GM23338 (cell line): ENCODE results near the gene FBXW11. TPM values are rescaled to one million over a fixed set of nuclear protein-coding genes. Genes with fewer than 3 reads are reported as not detected.
A peak's percentile ranks its signal among the peaks of the same experiment; 100 is the strongest.

ENCODE experiments used
- ATAC-seq: fragments of 200-7000 bp; cut with Tn5 transposase; 3 replicates; pipeline ENCODE4 v1.9.1; 2020
- DNase-seq: peaks from one replicate; pipeline ENCODE4 v3.0.0-alpha.2; 2015; ENCODE audit warnings: low spot score
- H2AFZ ChIP-seq: fragments of 200-600 bp; sonication (generic); 2 replicates; pipeline ENCODE4 v1.8.0; 2016; ENCODE audit warnings: antibody characterized with exemption, mild to moderate bottlenecking, moderate library complexity
- H3F3A ChIP-seq: fragments of 200-600 bp; sonication (generic); replicated peaks from 2 replicates; pipeline ENCODE4 v1.8.0; 2017; ENCODE audit warnings: antibody characterized with exemption, mixed run types, low read depth
- H3K27ac ChIP-seq: fragments of 200-600 bp; sonication (generic); 2 replicates; pipeline ENCODE4 v1.6.1; 2016; ENCODE audit warnings: low read depth
- H3K27me3 ChIP-seq: fragments of 200-600 bp; sonication (generic); 2 replicates; pipeline ENCODE4 v1.8.0; 2016; ENCODE audit warnings: mild to moderate bottlenecking, mixed run types, moderate library complexity; ENCODE audit not compliant: insufficient read depth
- H3K36me3 ChIP-seq: fragments of 200-600 bp; sonication (generic); 2 replicates; pipeline ENCODE4 v1.8.0; 2016; ENCODE audit warnings: mild to moderate bottlenecking; ENCODE audit not compliant: insufficient read depth
- H3K4me1 ChIP-seq: fragments of 200-600 bp; sonication (generic); 2 replicates; pipeline ENCODE4 v1.8.0; 2016; ENCODE audit warnings: mild to moderate bottlenecking, moderate library complexity; ENCODE audit not compliant: insufficient read depth
- H3K4me2 ChIP-seq: fragments of 200-600 bp; sonication (generic); 2 replicates; pipeline ENCODE4 v1.7.1; 2017; ENCODE audit warnings: mixed run types
- H3K4me3 ChIP-seq: fragments of 200-600 bp; sonication (generic); 2 replicates; pipeline ENCODE4 v1.6.1; 2016; ENCODE audit warnings: mixed run types
- H3K79me2 ChIP-seq: fragments of 200-600 bp; sonication (generic); replicated peaks from 2 replicates; pipeline ENCODE4 v1.8.0; 2017; ENCODE audit warnings: mild to moderate bottlenecking; ENCODE audit not compliant: insufficient read depth
- H3K9me2 ChIP-seq: fragments of 200-600 bp; sonication (generic); 2 replicates; pipeline ENCODE4 v1.8.0; 2017; ENCODE audit not compliant: insufficient read depth
- H4K20me1 ChIP-seq: fragments of 200-600 bp; sonication (generic); replicated peaks from 2 replicates; pipeline ENCODE4 v1.8.0; 2017; ENCODE audit warnings: mild to moderate bottlenecking; ENCODE audit not compliant: insufficient read depth
- H3K27ac Mint-ChIP-seq: 2 replicates; pipeline ENCODE4 v1.8.0; 2020; ENCODE audit warnings: inconsistent platforms, mild to moderate bottlenecking, moderate library complexity, mixed read lengths
- H3K27me3 Mint-ChIP-seq: 3 replicates; pipeline ENCODE4 v1.8.0; 2022; ENCODE audit warnings: low read depth, mild to moderate bottlenecking, moderate library complexity, mixed read lengths, inconsistent platforms; ENCODE audit not compliant: insufficient read depth, poor library complexity
- H3K36me3 Mint-ChIP-seq: 3 replicates; pipeline ENCODE4 v1.8.0; 2021; ENCODE audit warnings: low read depth, mild to moderate bottlenecking, inconsistent platforms, moderate library complexity, mixed read lengths
- H3K4me1 Mint-ChIP-seq: 3 replicates; pipeline ENCODE4 v1.8.0; 2020; ENCODE audit warnings: mild to moderate bottlenecking, inconsistent platforms, mixed read lengths
- H3K4me3 Mint-ChIP-seq: 3 replicates; pipeline ENCODE4 v1.8.0; 2021; ENCODE audit warnings: moderate library complexity, mild to moderate bottlenecking, inconsistent platforms, mixed read lengths
- H3K9me3 Mint-ChIP-seq: 3 replicates; pipeline ENCODE4 v1.8.0; 2020; ENCODE audit warnings: moderate library complexity, mild to moderate bottlenecking, inconsistent platforms, mixed read lengths
- CTCF ChIP-seq, 2 experiments: fragments of 200-600 bp in 1 of 2; sonication (generic) in 1 of 2; conservative IDR thresholded peaks; 2 replicates each; pipeline versions ENCODE4 v1.5.1 to v1.6.1; 2016 to 2017; ENCODE audit warnings: antibody characterized with exemption in 2 of 2, low read depth in 2 of 2, mild to moderate bottlenecking in 2 of 2, moderate library complexity in 1 of 2
- EZH2 ChIP-seq: fragments of 200-600 bp; sonication (generic); IDR thresholded peaks from one replicate; pipeline ENCODE4 v1.8.0; 2017; ENCODE audit warnings: antibody characterized with exemption, mild to moderate bottlenecking, low read depth; ENCODE audit not compliant: unreplicated experiment
- EZH2phosphoT487 ChIP-seq: fragments of 200-600 bp; sonication (generic); IDR thresholded peaks from one replicate; pipeline ENCODE4 v1.8.1; 2018; ENCODE audit warnings: antibody characterized with exemption; ENCODE audit not compliant: unreplicated experiment
- POLR2AphosphoS5 ChIP-seq: IDR thresholded peaks from 2 replicates; pipeline ENCODE4 v1.6.1; 2016; ENCODE audit warnings: antibody characterized with exemption, low read depth
- REST ChIP-seq: IDR thresholded peaks from one replicate; pipeline ENCODE4 v1.6.1; 2018; ENCODE audit warnings: antibody characterized with exemption; ENCODE audit not compliant: unreplicated experiment
- ZNF331 ChIP-seq: fragments of 250-450 bp; sonication (Bioruptor Pico); IDR thresholded peaks from 2 replicates; pipeline ENCODE4 v1.5.0; 2020; ENCODE audit warnings: low read depth, mild to moderate bottlenecking, moderate library complexity
- ZNF462 ChIP-seq: fragments of 250-450 bp; sonication (Bioruptor Pico); IDR thresholded peaks from 2 replicates; pipeline ENCODE4 v1.5.0; 2020; ENCODE audit warnings: mild to moderate bottlenecking, moderate library complexity
- polyA plus RNA-seq: library from polyadenylated mRNA; unstranded; fragments of >200 nt; fragmentation: Nextera tagmentation; extraction: Ambion mirVana; gene quantifications from 2 replicates; pipeline ENCODE4 v1.2.1, GENCODE V29; 2016
- total RNA-seq: library from RNA; depleted of rRNA; stranded (reverse); fragments of >200 nt; shearing (Covaris generic); gene quantifications from 2 replicates; pipeline ENCODE4 v1.2.3, GENCODE V29; 2014
- TF ChIP-seq, protein P1 (sequence below): IDR thresholded peaks from 2 replicates; pipeline ENCODE4 v1.6.1; 2016; ENCODE audit warnings: antibody characterized with exemption

The FBXW11 gene
- total and polyA plus RNA-seq, 2 experiments from 2014 or later: 45.0 to 88.0 TPM

- Mint-ChIP-seq H3K9me3 (no peaks in the 10 kb centered on the region), H3K27ac (peak overlapping the region; percentile 26; the same call in 1 of the 2 replicates), H3K4me3 (no peak overlapping the region), H3K27me3 (peaks cover 3% of the 10 kb centered on the region), H3K4me1 (peaks cover 57% of the 10 kb centered on the region), H3K36me3 (peaks cover under 1% of the 10 kb centered on the region; the same call in 1 of the 3 replicates)
- Histone ChIP-seq H3K9me2 (no peaks in the 10 kb centered on the region), H3K27ac (0 out of 2 replicates have a peak overlapping the region, but pooled peaks have one; percentile 21), H4K20me1 (peaks cover 61% of the 10 kb centered on the region), H3K79me2 (peaks cover 99% of the 10 kb centered on the region), H2AFZ (no peak overlapping the region), H3F3A (no peaks in the 10 kb centered on the region), H3K4me2 (peak overlapping the region; percentile 40; the same call in 1 of the 2 replicates), H3K4me3 (no peak overlapping the region), H3K27me3 (no peaks in the 10 kb centered on the region), H3K36me3 (no peaks in the 10 kb centered on the region), H3K4me1 (peaks cover 53% of the 10 kb centered on the region)
- DNase-seq (no peak), ATAC-seq (no peak)
- TF ChIP-seq POLR2AphosphoS5 (no peak), EZH2 (no peak), CTCF (conservative IDR thresholded peaks at IDR 0.05; ENCODE audit: low read depth in 2 of 2) (no peak), REST (no peak)
- TF ChIP-seq, protein P1, sequence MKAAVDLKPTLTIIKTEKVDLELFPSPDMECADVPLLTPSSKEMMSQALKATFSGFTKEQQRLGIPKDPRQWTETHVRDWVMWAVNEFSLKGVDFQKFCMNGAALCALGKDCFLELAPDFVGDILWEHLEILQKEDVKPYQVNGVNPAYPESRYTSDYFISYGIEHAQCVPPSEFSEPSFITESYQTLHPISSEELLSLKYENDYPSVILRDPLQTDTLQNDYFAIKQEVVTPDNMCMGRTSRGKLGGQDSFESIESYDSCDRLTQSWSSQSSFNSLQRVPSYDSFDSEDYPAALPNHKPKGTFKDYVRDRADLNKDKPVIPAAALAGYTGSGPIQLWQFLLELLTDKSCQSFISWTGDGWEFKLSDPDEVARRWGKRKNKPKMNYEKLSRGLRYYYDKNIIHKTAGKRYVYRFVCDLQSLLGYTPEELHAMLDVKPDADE: no peak
Measured at GRCh38 chr5:171956314-171956713, 50.1 kb downstream of the FBXW11 start.

GRCh38 chr5:171955761-171956160 lies 50.7 kb downstream of the FBXW11 start:
- H3K9me3 Mint-ChIP-seq: no peaks in the 10 kb centered on the region
- peaks cover 3% of the 10 kb centered on the region for H3K27me3 Mint-ChIP-seq
- peak overlapping the region; percentile 26; the same call in 1 of the 2 replicates for H3K27ac Mint-ChIP-seq
- Histone ChIP-seq H4K20me1 (peaks cover 67% of the 10 kb centered on the region), H3K9me2 (no peaks in the 10 kb centered on the region), H3K27ac (no peak overlapping the region), H3K4me2 (0 out of 2 replicates have a peak overlapping the region, but pooled peaks have one; percentile 40), H3F3A (no peaks in the 10 kb centered on the region), H3K4me3 (no peak overlapping the region), H3K27me3 (no peaks in the 10 kb centered on the region), H3K36me3 (no peaks in the 10 kb centered on the region), H3K4me1 (peaks cover 53% of the 10 kb centered on the region), H2AFZ (no peak overlapping the region), H3K79me2 (peaks cover 99% of the 10 kb centered on the region)
- DNase-seq: no peak
- H3K4me1 Mint-ChIP-seq: peaks cover 57% of the 10 kb centered on the region
- H3K4me3 Mint-ChIP-seq: no peak overlapping the region
- peaks cover 3% of the 10 kb centered on the region; the same call in 1 of the 3 replicates for H3K36me3 Mint-ChIP-seq
- ATAC-seq: no peak
- no peak for TF ChIP-seq EZH2phosphoT487
- TF ChIP-seq ZNF462 (CRISPR knock-in tag): no peak
- TF ChIP-seq ZNF331 (CRISPR knock-in tag): no peak
- TF ChIP-seq EZH2: no peak
